GM18868 (cell line): ENCODE measurements around the gene RNF213.
"Not testable (repeated sequence)": the region's sequence is repeated elsewhere in the genome, so short reads cannot be mapped to it uniquely, and the experiment has no call there.

Source experiments
- ATAC-seq: cut with Tn5 transposase; IDR thresholded peaks from one replicate; pipeline ENCODE4 v1.9.1; 2021; ENCODE audit warnings: mild to moderate bottlenecking, moderate library complexity; ENCODE audit not compliant: unreplicated experiment

RNF213 gene

DNA sequence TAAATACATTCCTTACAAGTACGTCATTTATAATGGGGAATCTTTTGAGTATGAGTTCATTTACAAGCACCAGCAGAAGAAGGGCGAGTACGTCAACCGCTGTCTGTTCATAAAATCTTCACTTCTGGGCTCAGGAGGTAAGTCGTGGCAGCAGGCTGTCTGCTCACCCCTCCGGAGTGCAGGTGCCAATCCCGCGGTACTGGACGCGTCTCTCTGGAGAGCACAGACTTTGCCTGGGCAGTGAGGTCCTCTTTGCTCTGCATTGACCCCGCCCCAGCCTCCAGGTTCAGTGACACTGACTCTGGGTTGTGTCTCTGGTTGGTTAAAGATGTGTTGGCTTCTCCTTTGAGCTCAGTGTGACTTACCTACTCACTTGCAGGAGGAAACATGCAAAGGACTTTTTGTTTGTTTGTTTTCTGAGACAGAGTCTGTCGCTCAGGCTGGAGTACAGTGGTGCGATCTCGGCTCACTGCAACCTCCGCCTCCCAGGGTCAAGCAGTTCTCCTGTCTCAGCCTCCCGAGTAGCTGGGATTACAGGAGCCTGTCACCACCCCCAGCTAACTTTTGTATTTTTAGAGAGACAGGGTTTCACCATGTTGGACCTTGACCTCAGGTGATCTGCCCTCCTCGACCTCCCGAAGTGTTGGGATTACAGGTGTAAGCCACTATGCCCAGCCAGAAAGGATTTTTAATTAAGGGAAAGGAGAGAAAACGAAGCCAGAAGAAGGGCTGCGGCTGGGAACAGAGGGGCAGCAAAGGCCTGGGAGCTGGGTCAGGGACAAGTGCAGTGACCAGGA, 31.2 kb downstream of the RNF213 start:
- no peak for ATAC-seq

DNA sequence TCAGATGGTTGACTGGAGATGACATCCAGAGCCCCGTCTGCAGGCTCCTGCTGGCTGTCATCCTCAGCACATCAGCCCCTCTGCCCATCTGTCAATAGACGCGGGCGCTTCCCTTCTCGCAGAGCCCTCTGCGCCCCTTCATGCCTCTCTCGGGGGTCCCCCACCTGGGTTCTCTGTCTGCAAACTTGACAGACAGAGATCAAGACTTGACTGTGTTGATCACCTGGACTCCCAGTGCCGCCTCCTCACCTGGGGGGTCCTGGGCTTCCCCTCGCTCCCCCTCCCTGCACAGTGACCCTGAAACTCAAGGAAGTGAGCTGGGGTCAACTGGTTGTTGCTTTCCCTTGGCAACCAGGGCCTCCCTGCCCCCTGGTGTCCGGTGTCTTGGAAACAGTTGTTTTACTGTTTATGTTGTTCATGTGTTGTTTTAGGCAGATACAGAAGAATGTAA, 31.9 kb downstream of the RNF213 start:
- no peak for ATAC-seq

DNA sequence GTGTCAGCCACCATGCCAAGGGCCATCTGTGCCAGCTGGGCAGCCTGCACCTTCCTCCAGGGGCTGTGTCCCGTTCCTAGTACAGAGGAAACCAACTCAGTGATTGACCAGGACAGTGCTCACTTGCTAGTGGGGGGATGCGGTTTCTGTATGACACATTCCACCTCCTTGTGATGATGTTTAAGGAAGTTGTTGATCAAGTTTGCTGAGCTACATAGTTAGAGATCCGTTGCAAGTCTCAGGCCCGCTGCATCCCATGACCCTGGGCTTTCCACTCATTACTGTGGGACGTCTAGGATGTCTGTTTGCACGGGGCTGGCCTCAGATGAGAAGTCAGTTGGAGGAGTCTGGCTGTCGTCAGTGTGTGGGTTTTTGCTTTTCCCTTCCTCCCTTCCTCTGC, 33.6 kb downstream of the RNF213 start:
- ATAC-seq, result no peak

DNA sequence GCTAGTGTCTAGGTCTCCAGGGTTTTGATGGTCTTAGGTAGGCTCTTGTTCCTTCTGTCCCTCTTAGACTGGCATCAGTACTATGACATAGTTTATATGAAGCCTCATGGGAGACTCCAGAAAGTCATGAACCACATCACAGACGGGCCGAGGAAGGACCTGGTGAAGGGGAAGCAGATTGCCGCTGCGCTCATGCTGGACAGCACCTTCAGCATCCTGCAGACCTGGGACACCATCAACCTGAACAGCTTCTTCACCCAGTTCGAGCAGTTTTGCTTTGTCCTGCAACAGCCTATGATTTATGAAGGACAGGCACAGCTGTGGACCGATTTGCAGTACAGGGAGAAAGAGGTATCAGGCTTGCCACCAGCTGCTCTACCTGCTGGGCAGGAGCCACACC, 34.0 kb downstream of the RNF213 start:
- ATAC-seq, result no peak

DNA sequence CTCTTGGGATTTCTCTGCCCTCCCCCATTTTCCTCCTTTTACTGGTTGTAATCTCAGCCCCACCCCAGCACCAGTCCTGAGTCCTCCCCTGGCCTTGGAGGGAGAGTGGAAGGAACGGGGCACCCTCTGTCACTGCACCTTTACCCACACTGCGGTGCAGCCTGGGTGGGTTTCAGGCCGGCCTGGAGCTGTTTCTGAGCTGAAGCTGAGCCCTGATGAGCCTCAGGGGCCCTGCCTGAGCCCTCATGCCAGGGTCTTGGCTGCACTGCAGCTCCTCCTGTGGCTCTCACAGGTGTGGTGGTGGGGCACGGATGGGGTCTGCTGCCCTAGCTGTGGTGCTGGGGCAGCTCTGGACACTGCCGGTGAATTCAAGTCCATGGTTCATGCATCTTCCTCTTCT, 34.5 kb downstream of the RNF213 start:
- no peak for ATAC-seq

DNA sequence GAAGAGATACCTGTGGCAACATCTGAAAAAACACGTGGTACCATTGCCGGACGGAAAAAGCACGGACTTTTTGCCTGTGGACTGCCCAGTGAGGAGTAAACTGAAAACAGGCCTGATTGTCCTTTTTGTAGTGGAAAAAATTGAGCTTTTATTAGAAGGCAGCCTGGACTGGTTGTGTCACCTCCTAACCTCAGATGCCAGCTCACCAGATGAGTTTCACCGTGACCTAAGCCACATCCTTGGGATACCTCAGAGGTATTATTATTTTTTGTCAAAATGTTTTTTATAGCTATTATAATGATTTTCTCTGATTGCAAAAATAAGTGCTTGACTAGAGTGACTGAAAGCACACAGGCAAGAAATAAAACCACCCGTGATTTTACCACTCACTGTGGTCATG, 34.9 kb downstream of the RNF213 start:
- ATAC-seq, result no peak

DNA sequence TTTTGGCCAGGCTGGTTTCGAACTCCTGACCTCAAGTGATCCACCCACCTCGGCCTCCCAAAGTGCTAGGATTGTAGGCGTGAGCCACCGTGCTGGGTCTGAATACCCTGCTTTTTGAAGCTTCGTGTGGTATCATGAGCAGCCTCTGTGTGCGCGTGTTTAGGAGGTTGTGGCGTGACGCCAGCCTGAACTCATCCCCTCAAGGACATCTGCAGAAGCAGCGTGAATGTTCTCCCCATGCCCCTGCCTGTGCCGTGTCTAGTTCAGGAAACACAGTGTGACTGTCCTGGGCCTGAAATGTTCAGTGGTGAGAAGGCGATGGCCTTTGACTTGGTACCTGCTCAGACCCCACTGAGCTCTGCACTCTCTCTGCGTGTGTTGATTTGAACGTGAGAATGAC, 35.6 kb downstream of the RNF213 start:
- ATAC-seq, result no peak

DNA sequence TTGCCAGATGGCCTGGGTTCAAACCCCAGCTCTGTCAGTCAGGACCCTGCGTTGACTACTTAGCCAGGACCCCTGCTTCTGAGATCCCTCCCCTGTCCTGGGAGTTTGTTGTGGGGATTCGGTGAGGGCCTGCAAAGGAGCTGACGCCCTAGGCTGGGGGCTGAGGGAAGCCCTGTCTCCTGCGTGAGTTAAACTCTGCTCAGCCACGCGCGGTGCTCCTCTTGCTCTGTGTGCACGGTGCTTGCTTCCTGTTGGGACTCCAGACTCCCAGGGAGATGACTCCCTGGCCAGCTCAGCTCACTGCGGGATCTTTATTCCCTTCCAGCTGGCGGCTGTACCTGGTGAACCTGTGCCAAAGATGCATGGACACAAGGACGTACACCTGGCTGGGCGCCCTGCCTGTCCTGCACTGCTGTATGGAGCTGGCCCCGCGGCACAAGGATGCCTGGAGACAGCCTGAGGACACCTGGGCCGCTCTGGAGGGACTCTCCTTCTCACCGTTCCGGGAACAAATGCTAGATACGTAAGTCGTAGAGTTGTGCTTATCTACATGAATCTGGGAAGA, 37.4 kb downstream of the RNF213 start:
- no peak for ATAC-seq

DNA sequence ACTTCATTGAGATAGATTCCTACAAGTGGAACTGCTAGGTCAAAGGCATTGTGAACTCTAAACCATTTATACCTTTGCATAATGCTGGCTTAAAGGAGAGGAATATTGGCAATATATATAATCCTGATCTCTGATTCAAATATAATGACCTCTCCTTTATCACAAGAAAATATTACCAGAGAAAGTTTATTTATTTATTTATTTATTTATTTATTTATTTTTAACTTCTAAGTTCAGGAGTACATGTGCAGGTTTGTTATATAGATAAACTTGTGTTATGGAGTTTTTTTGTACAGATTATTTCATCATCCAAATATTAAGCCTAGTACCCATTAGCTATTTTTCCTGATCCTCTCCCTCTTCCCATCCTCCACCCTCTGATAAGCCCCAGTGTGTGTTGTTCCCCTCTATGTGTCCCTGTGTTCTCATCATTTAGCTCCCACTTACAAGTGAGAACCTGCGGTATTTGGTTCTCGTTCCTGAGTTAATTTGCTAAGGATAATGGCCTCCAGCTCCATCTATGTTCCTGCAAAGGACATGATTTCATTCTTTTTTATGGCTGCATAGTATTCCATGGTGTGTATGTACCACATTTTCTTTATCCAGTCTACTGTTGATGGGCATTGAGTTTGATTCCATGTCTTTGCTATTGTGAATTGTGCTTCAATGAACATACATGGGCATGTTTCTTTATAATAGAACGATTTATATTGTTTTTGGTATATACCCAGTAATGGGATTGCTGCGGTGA, 38.9 kb downstream of the RNF213 start:
- not testable (repeated sequence) for ATAC-seq

DNA sequence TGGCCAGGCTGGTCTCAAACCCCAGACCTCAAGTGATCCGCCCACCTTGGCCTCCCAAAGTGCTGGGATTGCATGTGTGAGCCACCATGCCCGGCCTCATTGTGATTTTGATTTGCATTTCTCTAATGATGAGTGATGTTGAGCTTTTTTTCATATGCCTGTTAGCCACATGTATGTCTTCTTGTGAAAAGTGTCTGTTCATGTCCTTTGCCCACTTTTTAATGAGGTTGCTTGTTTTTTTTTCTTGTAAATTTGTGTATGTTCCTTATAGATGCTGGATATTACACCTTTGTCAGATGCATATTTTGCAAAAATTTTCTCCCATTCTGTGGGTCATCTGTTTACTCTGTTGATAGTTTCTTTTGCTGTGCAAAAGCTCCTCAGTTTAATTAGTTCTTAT, 40.1 kb downstream of the RNF213 start:
- not testable (repeated sequence) for ATAC-seq

DNA sequence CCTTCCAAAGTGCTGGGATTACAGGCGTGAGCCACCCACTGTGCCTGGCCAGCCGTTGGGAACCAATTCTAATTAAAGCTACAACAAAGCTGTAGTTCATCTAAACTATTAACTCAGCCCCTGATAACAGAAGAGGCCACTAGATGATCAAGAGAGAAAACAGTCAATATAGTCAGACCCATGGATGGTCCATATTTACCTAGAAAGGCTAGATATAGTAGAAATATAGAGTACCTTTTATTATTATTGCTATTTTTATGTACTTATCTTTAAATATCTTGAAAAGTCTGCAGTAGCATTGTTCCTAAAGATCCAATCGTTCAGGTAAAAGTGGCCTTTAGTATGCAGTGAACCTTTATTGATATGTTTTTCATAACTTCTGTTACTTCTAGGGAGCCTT, 43.2 kb downstream of the RNF213 start:
- ATAC-seq, result no peak

DNA sequence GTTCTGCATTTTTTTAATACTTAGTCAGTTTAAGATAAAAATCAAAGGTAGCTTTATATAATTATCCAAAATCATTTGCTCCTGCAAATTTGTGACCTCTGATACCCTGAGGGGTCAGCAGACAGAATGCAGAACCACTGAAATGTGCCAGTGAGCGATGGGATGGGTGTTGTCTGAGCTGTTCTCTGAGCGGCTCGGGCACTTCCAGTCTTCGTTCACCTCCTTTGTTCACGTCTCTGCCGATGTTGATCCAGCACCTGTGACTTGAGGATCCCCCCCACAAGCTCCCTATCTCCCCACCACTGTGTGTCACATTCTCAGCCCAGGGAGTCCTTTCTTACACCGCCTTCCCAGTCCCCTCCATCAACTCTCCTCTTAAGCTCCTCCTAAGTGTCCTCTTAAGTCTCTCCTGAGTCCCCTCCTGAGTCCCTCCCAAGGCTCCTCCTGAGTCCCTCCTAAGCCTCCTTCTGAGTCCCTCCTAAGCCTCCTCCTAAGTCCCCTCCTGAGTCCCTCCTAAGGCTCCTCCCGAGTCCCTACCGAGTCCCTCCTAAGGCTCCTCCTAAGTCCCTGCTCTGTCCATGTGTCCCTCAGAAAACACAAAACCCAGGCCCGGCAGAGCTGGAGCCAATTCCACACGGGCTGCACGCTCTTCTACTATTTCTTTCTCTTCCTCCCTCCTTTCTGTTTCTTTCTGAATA, 47.5 kb downstream of the RNF213 start:
- no peak for ATAC-seq

DNA sequence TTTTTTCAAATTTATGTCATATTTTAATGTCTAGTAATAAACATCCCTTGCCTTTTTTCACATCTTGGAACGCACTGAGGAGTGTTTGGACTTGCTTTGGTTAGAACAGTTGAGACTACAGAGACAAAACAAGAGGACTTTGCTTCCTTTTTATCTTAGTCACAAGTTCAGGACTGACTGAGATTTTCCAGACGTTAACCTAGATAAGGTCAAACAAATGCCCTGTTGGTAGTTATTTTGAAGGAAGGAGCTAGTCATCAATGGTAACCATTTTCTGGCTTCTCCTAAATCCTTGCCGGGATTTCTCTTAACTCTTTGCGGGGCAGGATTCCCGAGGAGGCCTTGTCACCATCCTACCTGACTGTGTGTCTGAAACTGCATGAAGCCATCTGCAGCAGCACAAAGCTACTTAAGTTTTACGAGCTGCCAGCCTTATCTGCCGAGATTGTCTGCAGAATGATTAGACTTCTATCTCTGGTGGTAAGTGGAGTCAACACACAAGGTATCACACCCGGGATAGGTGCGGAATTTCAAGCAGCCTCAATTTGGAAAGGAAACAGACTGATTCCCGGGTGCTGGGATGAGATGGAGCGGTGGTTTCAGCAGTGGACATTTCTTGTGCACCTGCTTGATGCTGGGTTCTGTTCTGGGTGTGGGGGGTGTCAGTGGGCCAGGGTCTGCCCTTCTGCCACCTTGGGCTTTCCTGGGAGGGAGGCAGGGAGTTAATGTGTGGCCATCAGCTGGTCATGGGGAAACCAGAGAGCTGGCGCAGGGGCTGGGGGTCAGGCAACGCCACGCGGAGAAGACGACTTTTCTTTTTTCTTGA, 48.3 kb downstream of the RNF213 start:
- no peak for ATAC-seq

DNA sequence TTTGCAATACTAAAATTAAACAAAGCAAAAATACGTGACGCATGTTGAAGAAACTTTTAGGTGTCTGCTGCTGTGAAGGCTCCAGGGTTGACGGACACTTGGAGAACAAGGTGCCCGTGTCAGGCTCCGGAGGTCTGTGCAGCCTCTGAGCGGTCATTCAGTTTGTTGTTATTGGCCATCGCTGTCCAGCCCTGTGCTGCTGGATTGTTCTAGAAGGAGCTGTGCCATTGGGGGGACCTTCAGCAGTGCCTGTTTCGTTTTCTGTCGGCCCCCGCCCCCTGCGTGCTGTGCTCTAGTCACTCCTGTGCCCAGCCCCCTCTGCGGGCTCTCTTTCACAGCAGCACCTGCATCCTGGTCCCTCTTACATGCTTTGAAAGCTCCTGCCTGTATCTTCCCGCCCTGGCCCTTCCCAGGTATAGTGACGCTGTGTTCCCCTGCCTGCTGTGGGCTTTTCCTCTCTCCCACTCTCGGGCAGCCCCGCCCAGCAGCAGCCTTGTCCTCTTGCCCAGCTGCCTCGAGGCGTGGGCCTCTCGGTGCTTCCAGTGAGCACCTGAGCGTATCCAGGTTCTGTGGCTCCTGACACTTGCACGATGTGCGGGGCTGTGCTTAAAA, 50.7 kb downstream of the RNF213 start:
- ATAC-seq, result no peak

DNA sequence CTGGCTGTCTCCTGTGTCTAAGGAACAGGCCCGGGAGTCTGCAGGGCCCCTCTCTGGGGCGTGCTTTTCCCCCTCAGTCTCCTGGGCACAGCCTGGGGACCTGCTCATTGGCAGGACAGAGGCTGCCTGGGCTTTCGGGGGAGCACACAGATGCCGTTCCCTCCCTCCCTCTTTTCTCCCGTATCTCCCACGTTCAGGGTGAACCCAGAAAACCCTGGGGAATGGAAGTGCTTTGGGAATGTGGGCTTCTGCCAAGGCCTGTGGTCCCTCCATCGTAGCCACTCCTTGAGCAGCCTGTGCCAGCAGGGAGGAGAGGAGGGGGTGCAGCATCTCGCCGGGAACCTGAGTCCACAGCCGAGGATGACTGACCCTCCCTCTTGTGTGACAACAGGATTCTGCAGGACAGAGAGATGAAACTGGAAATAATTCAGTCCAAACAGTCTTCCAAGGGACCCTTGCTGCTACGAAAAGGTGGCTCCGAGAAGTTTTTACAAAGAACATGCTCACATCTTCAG, 52.0 kb downstream of the RNF213 start:
- no peak for ATAC-seq

DNA sequence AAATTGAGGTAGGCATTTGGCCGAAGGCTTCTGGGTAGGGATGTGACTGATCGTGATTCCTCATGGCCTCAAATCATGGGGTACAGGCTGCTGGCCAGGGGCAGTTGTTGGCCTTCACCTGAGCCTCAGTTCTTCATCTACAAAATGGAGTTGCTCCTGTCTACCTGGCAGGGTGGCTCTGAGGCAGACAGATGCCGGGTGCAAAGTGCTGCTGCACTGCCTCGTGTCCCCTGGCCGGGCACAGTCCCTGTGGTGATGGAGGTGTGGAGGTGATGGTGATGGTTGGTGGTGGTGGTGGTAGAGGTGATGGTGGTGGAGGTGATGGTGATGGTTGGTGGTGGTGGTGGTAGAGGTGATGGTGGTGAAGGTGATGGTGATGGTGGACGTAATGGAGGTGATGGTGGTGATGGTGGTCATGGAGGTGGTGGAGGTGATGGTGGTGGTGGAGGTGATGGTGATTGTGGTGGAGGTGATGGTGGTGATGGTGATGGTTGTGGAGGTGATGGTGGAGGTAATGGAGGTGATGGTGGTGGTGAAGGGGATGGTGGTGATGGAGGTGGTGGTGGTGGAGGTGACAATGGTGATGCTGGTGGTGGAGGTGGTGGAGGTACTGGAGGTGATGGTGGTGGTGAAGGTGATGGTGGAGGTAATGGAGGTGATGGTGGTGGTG, 52.6 kb downstream of the RNF213 start:
- ATAC-seq, result no peak

DNA sequence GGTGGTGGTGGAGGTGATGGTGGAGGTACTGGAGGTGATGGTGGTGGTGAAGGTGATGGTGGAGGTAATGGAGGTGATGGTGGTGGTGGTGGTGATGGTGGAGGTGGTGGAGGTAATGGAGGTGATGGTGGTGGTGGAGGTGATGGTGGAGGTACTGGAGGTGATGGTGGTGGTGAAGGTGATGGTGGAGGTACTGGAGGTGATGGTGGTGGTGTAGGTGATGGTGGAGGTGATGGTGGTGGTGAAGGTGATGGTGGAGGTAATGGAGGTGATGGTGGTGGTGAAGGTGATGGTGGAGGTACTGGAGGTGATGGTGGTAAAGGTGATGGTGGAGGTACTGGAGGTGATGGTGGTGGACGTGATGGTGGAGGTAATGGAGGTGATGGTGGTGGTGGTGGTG, 53.3 kb downstream of the RNF213 start:
- not testable (repeated sequence) for ATAC-seq

DNA sequence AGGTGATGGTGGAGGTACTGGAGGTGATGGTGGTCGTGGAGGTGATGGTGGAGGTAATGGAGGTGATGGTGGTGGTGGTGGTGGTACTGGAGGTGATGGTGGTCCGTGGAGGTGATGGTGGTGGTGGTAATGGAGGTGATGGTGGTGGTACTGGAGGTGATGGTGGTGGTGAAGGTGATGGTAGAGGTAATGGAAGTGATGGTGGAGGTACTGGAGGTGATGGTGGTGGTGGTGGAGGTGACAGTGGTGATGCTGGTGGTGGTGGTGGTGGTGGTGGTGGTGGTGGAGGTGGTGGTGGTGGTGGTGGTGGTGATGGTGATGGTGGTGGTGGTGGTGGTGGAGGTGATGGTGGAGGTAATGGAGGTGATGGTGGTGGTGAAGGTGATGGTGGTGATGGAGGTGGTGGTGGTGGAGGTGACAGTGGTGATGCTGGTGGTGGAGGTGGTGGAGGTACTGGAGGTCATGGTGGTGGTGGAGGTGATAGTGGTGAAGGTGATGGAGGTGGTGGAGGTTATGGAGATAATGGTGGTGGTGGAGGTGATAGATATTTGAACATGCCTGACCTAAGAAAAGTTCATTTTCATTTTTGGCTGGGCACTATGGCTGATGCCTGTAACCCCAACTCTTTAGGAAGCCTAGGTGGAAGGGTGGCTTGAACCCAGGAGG, 55.0 kb downstream of the RNF213 start:
- no peak for ATAC-seq

DNA sequence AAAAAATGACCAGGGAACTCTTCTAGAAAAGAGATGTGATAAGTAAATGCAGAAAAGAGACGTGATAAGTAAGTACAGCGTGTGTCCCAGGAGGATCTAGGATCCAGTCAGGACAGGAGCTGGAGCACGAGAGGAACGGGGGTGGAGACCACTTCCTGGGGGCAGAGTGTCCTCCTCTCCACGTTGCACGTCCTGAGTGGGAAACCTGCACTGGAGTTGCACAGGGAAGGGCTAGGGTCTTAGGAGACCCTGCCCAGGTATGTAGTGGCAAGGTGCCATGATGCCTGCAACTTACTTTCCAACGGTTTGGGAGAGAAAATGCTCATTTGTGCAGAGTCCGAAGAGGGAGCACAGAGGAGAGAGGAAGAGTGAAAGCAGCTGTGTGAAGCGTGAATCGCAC, 55.8 kb downstream of the RNF213 start:
- ATAC-seq, result no peak
